HEK293 (cell line): ENCODE measurements around the gene RPL11.

Experiments
- CTCF ChIA-PET: fragments of 350-600 bp; formaldehyde crosslinking; extraction: SDS; loops from one replicate; lab custom pipeline; 2021; ENCODE audit warnings: antibody characterized with exemption; lab: Yijun Ruan, JAX
- POLR2A ChIA-PET: fragments of 300-600 bp; formaldehyde crosslinking; extraction: SDS; loops from one replicate; lab custom pipeline; 2020; ENCODE audit warnings: antibody characterized with exemption, inconsistent platforms; lab: Yijun Ruan, JAX
- H3K27ac ChIP-seq: fragments of 200-500 bp; sonication (Bioruptor generic); 2 replicates; pipeline ENCODE4 v1.5.1; 2014; ENCODE audit warnings: low read depth, low read length, control low read depth, inconsistent platforms; ENCODE audit errors: extremely low read depth
- H3K36me3 ChIP-seq, 2 experiments: fragments of 200-500 bp in 1 of 2; sonication (Bioruptor generic) in 1 of 2; 1 replicate in 1 of 2; 2 replicates in 1 of 2; pipeline ENCODE4 v1.5.1; 2014 to 2017; ENCODE audit warnings: inconsistent platforms in 2 of 2, low read length in 2 of 2; ENCODE audit not compliant: control insufficient read depth in 2 of 2, insufficient read depth in 1 of 2
- H3K4me1 ChIP-seq: fragments of 200-500 bp; sonication (Bioruptor generic); 2 replicates; pipeline ENCODE4 v1.5.1; 2014; ENCODE audit warnings: mild to moderate bottlenecking, low read length, inconsistent platforms; ENCODE audit not compliant: control insufficient read depth, insufficient read depth
- H3K4me3 ChIP-seq: 2 replicates; pipeline ENCODE4 v1.5.1; 2011; ENCODE audit warnings: low read depth, mild to moderate bottlenecking, control low read depth, low read length, moderate library complexity
- H3K9me3 ChIP-seq: fragments of 200-500 bp; sonication (Bioruptor generic); 2 replicates; pipeline ENCODE4 v1.5.1; 2014; ENCODE audit warnings: low read depth, low read length, inconsistent platforms; ENCODE audit not compliant: control insufficient read depth, insufficient read depth
- ELK4 ChIP-seq: IDR thresholded peaks from 2 replicates; pipeline ENCODE4 v1.6.1; 2011; ENCODE audit warnings: mild to moderate bottlenecking, low read depth, low read length, borderline replicate concordance
- GFI1B ChIP-seq: fragments of 450-650 bp; formaldehyde crosslinking; IDR thresholded peaks from 2 replicates; pipeline ENCODE4 v1.5.1; 2016; ENCODE audit warnings: missing biosample characterization, missing genetic modification characterization
- GLIS1 ChIP-seq: fragments of 450-650 bp; formaldehyde crosslinking; IDR thresholded peaks from 2 replicates; pipeline ENCODE4 v1.5.1; 2016; ENCODE audit warnings: missing biosample characterization, missing genetic modification characterization
- OVOL3 ChIP-seq: fragments of 450-650 bp; formaldehyde crosslinking; IDR thresholded peaks from 2 replicates; pipeline ENCODE4 v1.5.1; 2016; ENCODE audit warnings: missing biosample characterization, missing genetic modification characterization
- PRDM6 ChIP-seq: fragments of 450-650 bp; formaldehyde crosslinking; IDR thresholded peaks from 2 replicates; pipeline ENCODE4 v1.5.1; 2017; ENCODE audit warnings: missing biosample characterization, missing genetic modification characterization
- RBAK ChIP-seq: fragments of 450-650 bp; formaldehyde crosslinking; IDR thresholded peaks from 2 replicates; pipeline ENCODE4 v1.5.1; 2016; ENCODE audit warnings: missing biosample characterization, missing genetic modification characterization
- SCRT2 ChIP-seq: fragments of 450-650 bp; formaldehyde crosslinking; IDR thresholded peaks from 2 replicates; pipeline ENCODE4 v1.5.1; 2016; ENCODE audit warnings: missing biosample characterization, missing genetic modification characterization
- SETDB1 ChIP-seq: IDR thresholded peaks from one replicate; pipeline ENCODE4 v1.6.1; 2017; ENCODE audit warnings: mild to moderate bottlenecking, low read length, moderate library complexity, mixed read lengths; ENCODE audit not compliant: insufficient read length
- SP7 ChIP-seq: fragments of 450-650 bp; formaldehyde crosslinking; IDR thresholded peaks from 2 replicates; pipeline ENCODE4 v1.5.1; 2016; ENCODE audit warnings: missing biosample characterization, missing genetic modification characterization
- YY2 ChIP-seq: fragments of 450-650 bp; formaldehyde crosslinking; IDR thresholded peaks from 2 replicates; pipeline ENCODE4 v1.5.1; 2016; ENCODE audit warnings: missing biosample characterization, missing genetic modification characterization
- ZBTB7A ChIP-seq: fragments of 450-650 bp; formaldehyde crosslinking; IDR thresholded peaks from 2 replicates; pipeline ENCODE4 v1.5.1; 2016; ENCODE audit warnings: low read depth, missing biosample characterization, missing genetic modification characterization
- ZNF10 ChIP-seq: fragments of 450-650 bp; formaldehyde crosslinking; IDR thresholded peaks from 2 replicates; pipeline ENCODE4 v1.5.1; 2017; ENCODE audit warnings: missing biosample characterization, missing genetic modification characterization
- ZNF132 ChIP-seq: fragments of 450-650 bp; formaldehyde crosslinking; IDR thresholded peaks from 2 replicates; pipeline ENCODE4 v1.5.1; 2017; ENCODE audit warnings: missing biosample characterization, missing genetic modification characterization, borderline replicate concordance
- ZNF138 ChIP-seq: fragments of 450-650 bp; formaldehyde crosslinking; IDR thresholded peaks from 2 replicates; pipeline ENCODE4 v1.5.1; 2016; ENCODE audit warnings: missing biosample characterization, missing genetic modification characterization, borderline replicate concordance
- ZNF146 ChIP-seq: fragments of 450-650 bp; formaldehyde crosslinking; IDR thresholded peaks from 2 replicates; pipeline ENCODE4 v1.5.1; 2016; ENCODE audit warnings: missing biosample characterization, missing genetic modification characterization
- ZNF16 ChIP-seq: fragments of 450-650 bp; formaldehyde crosslinking; IDR thresholded peaks from 2 replicates; pipeline ENCODE4 v1.5.1; 2016; ENCODE audit warnings: low read depth, missing biosample characterization, missing genetic modification characterization
- ZNF19 ChIP-seq: fragments of 450-650 bp; formaldehyde crosslinking; IDR thresholded peaks from 2 replicates; pipeline ENCODE4; 2016; ENCODE audit warnings: missing biosample characterization, missing genetic modification characterization, low read depth
- ZNF202 ChIP-seq: fragments of 450-650 bp; formaldehyde crosslinking; IDR thresholded peaks from 2 replicates; pipeline ENCODE4 v1.5.1; 2016; ENCODE audit warnings: missing biosample characterization, missing genetic modification characterization, borderline replicate concordance
- ZNF211 ChIP-seq: fragments of 450-650 bp; formaldehyde crosslinking; IDR thresholded peaks from 2 replicates; pipeline ENCODE4 v1.5.1; 2016; ENCODE audit warnings: low read depth, missing biosample characterization, missing genetic modification characterization
- ZNF302 ChIP-seq: fragments of 450-650 bp; formaldehyde crosslinking; IDR thresholded peaks from 2 replicates; pipeline ENCODE4 v1.5.1; 2016; ENCODE audit warnings: missing biosample characterization, missing genetic modification characterization, low read depth
- ZNF433 ChIP-seq: fragments of 450-650 bp; formaldehyde crosslinking; IDR thresholded peaks from 2 replicates; pipeline ENCODE4 v1.5.1; 2016; ENCODE audit warnings: missing biosample characterization, missing genetic modification characterization, low read depth
- ZNF449 ChIP-seq: fragments of 450-650 bp; formaldehyde crosslinking; IDR thresholded peaks from 2 replicates; pipeline ENCODE4 v1.5.1; 2017; ENCODE audit warnings: missing biosample characterization, mild to moderate bottlenecking, missing genetic modification characterization, moderate library complexity
- ZNF558 ChIP-seq: fragments of 450-650 bp; formaldehyde crosslinking; IDR thresholded peaks from 2 replicates; pipeline ENCODE4 v1.5.1; 2016; ENCODE audit warnings: missing biosample characterization, missing genetic modification characterization
- ZNF600 ChIP-seq: fragments of 450-650 bp; formaldehyde crosslinking; IDR thresholded peaks from 2 replicates; pipeline ENCODE4 v1.5.1; 2016; ENCODE audit warnings: missing biosample characterization, missing genetic modification characterization
- ZNF621 ChIP-seq: fragments of 450-650 bp; formaldehyde crosslinking; IDR thresholded peaks from 2 replicates; pipeline ENCODE4 v1.5.1; 2017; ENCODE audit warnings: missing biosample characterization, missing genetic modification characterization
- ZNF654 ChIP-seq: fragments of 450-650 bp; formaldehyde crosslinking; IDR thresholded peaks from 2 replicates; pipeline ENCODE4 v1.5.1; 2016; ENCODE audit warnings: low read depth, missing biosample characterization, missing genetic modification characterization
- ZNF677 ChIP-seq: fragments of 450-650 bp; IDR thresholded peaks from 2 replicates; pipeline ENCODE4 v1.5.0; 2018; ENCODE audit warnings: missing biosample characterization, mild to moderate bottlenecking, missing genetic modification characterization, moderate library complexity
- ZNF707 ChIP-seq: fragments of 450-650 bp; formaldehyde crosslinking; IDR thresholded peaks from 2 replicates; pipeline ENCODE4 v1.5.1; 2016; ENCODE audit warnings: missing biosample characterization, missing genetic modification characterization

Gene RPL11

GRCh38 chr1:23720256-23720995 is 28.8 kb downstream of the RPL11 start:
- CTCF ChIA-PET = no interaction called here
- peaks cover 0 to 1% of the 10 kb centered on the region in 2 experiments; a peak in 1 of 3 replicates for H3K36me3 ChIP-seq
- 0 out of 2 replicates have a peak, but pooled peaks cover 2% of the 10 kb centered on the region for H3K4me1 ChIP-seq
- no peaks in the 10 kb centered on the region for H3K9me3 ChIP-seq
- POLR2A ChIA-PET = interaction anchor here (0.6 kb wide), 1 partner anchor 25 kb away, joined by 3 read pairs; no protein-coding TSS in a partner anchor
- no peak overlapping the region for H3K4me3 ChIP-seq
- TF ChIP-seq ZBTB7A (tag by site-specific recombination) (no peak), ZNF600 (tag by site-specific recombination) (no peak), PRDM6 (tag by site-specific recombination) (no peak), ZNF621 (tag by site-specific recombination) (no peak), SP7 (no peak), OVOL3 (no peak), ZNF433 (tag by site-specific recombination) (no peak), ZNF10 (tag by site-specific recombination) (no peak)
- TF ChIP-seq, all 188 proteins: peak for 0
- no peak overlapping the region for H3K27ac ChIP-seq

GRCh38 chr1:23722652-23723051 is 31.0 kb downstream of the RPL11 start:
- ChIA-PET POLR2A (interaction anchor here (1.5 kb wide), 1 partner anchor 21 kb away, joined by 3 read pairs; the partner anchor contains the start of gene ELOA), CTCF (interaction anchor here (0.5 to 0.7 kb wide), 2 partner anchors 49 to 742 kb away, joined by 3 to 6 read pairs; no protein-coding TSS in a partner anchor)
- H3K9me3 ChIP-seq = no peaks in the 10 kb centered on the region
- TF ChIP-seq ZNF558 = no peak
- no peak for TF ChIP-seq ZNF302 (tag by site-specific recombination)
- no peak for TF ChIP-seq ZNF138 (tag by site-specific recombination)
- TF ChIP-seq ZNF449 = no peak
- TF ChIP-seq SCRT2 (tag by site-specific recombination) = no peak
- no peak for TF ChIP-seq GFI1B (tag by site-specific recombination)
- H3K4me3 ChIP-seq = no peak overlapping the region
- no peak overlapping the region for H3K27ac ChIP-seq
- 0 out of 2 replicates have a peak, but pooled peaks cover 2% of the 10 kb centered on the region for H3K4me1 ChIP-seq
- H3K36me3 ChIP-seq = no peaks in the 10 kb centered on the region; a peak in 1 of 3 replicates

GRCh38 chr1:23726686-23727085 is 35.1 kb downstream of the RPL11 start:
- no peaks in the 10 kb centered on the region for H3K4me1 ChIP-seq
- TF ChIP-seq ZNF146 (tag by site-specific recombination) = no peak
- TF ChIP-seq ZNF19 (tag by site-specific recombination) = no peak
- TF ChIP-seq ELK4 = no peak
- no peak for TF ChIP-seq ZNF654 (tag by site-specific recombination)
- no peak for TF ChIP-seq ZNF707 (tag by site-specific recombination)
- no peak for TF ChIP-seq ZNF202 (tag by site-specific recombination)
- TF ChIP-seq ZNF211 = no peak
- TF ChIP-seq ZNF16 = no peak
- no peak for TF ChIP-seq YY2 (tag by site-specific recombination)
- no peak for TF ChIP-seq RBAK (tag by site-specific recombination)
- TF ChIP-seq ZNF677 (tag by site-specific recombination) = no peak
- no peak for TF ChIP-seq GLIS1 (tag by site-specific recombination)
- no peak for TF ChIP-seq ZNF132
- TF ChIP-seq SETDB1 = no peak
- H3K27ac ChIP-seq = no peak overlapping the region
- POLR2A ChIA-PET = no interaction called here
- no peaks in the 10 kb centered on the region for H3K9me3 ChIP-seq
- H3K4me3 ChIP-seq = no peak overlapping the region
- H3K36me3 ChIP-seq = no peaks in the 10 kb centered on the region; a peak in 1 of 3 replicates
- CTCF ChIA-PET = interaction anchor here (0.6 to 1.6 kb wide), 3 partner anchors 9 to 191 kb away, joined by 3 to 4 read pairs (median 3); no protein-coding TSS in a partner anchor
